Colon (tissue), 2 donors: ENCODE results near the gene TNIK.
"Not testable (repeated sequence)": the region's sequence is repeated elsewhere in the genome, so short reads cannot be mapped to it uniquely, and the experiment has no call there.

Experiments used
- FAIRE-seq: peaks from 2 replicates; lab custom pipeline; 2012; peaks lifted over from hg19 to GRCh38; lab: Jason Lieb, UNC
- donor health status: control.
- donor health status: control.

Gene TNIK

GRCh38 chr3:171445620-171446204, 14.5 kb downstream of the TNIK start:
- FAIRE-seq, result no peak

- FAIRE-seq, result no peak
Measured at GRCh38 chr3:171444001-171444690, 16.1 kb downstream of the TNIK start.

GRCh38 chr3:171443211-171443957, 16.8 kb downstream of the TNIK start:
- FAIRE-seq, result no peak

GRCh38 chr3:171442184-171442583, 18.0 kb downstream of the TNIK start:
- no peak for FAIRE-seq

GRCh38 chr3:171441381-171441780, 18.8 kb downstream of the TNIK start:
- no peak for FAIRE-seq

- FAIRE-seq, result no peak
Measured at GRCh38 chr3:171439996-171440395, 20.2 kb downstream of the TNIK start.

- no peak for FAIRE-seq
Measured at GRCh38 chr3:171437115-171437756, 23.0 kb downstream of the TNIK start.

GRCh38 chr3:171436380-171436779, 23.8 kb downstream of the TNIK start:
- FAIRE-seq, result no peak

- FAIRE-seq, result no peak
Measured at GRCh38 chr3:171435757-171436156, 24.4 kb downstream of the TNIK start.

GRCh38 chr3:171435143-171435542, 25.1 kb downstream of the TNIK start:
- FAIRE-seq, result no peak

GRCh38 chr3:171432548-171432947, 27.7 kb downstream of the TNIK start:
- FAIRE-seq, result no peak

- FAIRE-seq, result no peak
Measured at GRCh38 chr3:171431550-171431949, 28.7 kb downstream of the TNIK start.

GRCh38 chr3:171430530-171430929, 29.7 kb downstream of the TNIK start:
- FAIRE-seq, result peak; percentile 61

GRCh38 chr3:171429635-171430034, 30.6 kb downstream of the TNIK start:
- no peak for FAIRE-seq

- no peak for FAIRE-seq
Measured at GRCh38 chr3:171428892-171429291, 31.3 kb downstream of the TNIK start.

- no peak for FAIRE-seq
Measured at GRCh38 chr3:171428321-171428787, 31.9 kb downstream of the TNIK start.

GRCh38 chr3:171427771-171428320, 32.4 kb downstream of the TNIK start:
- no peak for FAIRE-seq

- not testable (repeated sequence) for FAIRE-seq
Measured at GRCh38 chr3:171424063-171424462, 36.1 kb downstream of the TNIK start.

- not testable (repeated sequence) for FAIRE-seq
Measured at GRCh38 chr3:171422855-171423254, 37.4 kb downstream of the TNIK start.

- no peak for FAIRE-seq
Measured at GRCh38 chr3:171420667-171421066, 39.5 kb downstream of the TNIK start.

- no peak for FAIRE-seq
Measured at GRCh38 chr3:171419457-171419856, 40.7 kb downstream of the TNIK start.

- FAIRE-seq, result no peak
Measured at GRCh38 chr3:171417813-171418212, 42.4 kb downstream of the TNIK start.
